ENCODE results near the gene MASP1. TPM values are rescaled to one million over a fixed set of nuclear protein-coding genes. Genes with fewer than 3 reads are reported as not detected.

Gene MASP1
- total RNA-seq, 2 experiments from 2014 or later: not detected

GRCh38 chr3:187255314-187255713 lies 36.2 kb downstream of the MASP1 start:
- Mint-ChIP-seq H3K36me3 (ENCODE audit: low read depth) (no peaks in the 10 kb centered on the region), H3K9me3 (no peaks in the 10 kb centered on the region), H3K27ac (no peak overlapping the region), H3K27me3 (peaks cover 3% of the 10 kb centered on the region), H3K4me3 (no peak overlapping the region), H3K4me1 (ENCODE audit: low read depth) (no peaks in the 10 kb centered on the region)
- intact Hi-C loops (cut with micrococcal nuclease): no loop called here
- ATAC-seq: no peak
- no peak for DNase-seq
- no peak for TF ChIP-seq CTCF (IDR thresholded peaks at IDR 0.05)
- ChIA-PET POLR2A (interaction anchor here (0.7 kb wide), 1 partner anchor 23 kb away, joined by 3 read pairs; no protein-coding TSS in a partner anchor), CTCF (interaction anchor here (1.8 kb wide), 1 partner anchor 11 kb away, joined by 7 read pairs; no protein-coding TSS in a partner anchor)

GRCh38 chr3:187252311-187252710 lies 39.2 kb downstream of the MASP1 start:
- no peak for TF ChIP-seq CTCF (IDR thresholded peaks at IDR 0.05)
- DNase-seq (no peak), ATAC-seq (no peak)
- no peaks in the 10 kb centered on the region for H3K9me3 Mint-ChIP-seq
- no peak overlapping the region for H3K4me3 Mint-ChIP-seq
- peaks cover 1% of the 10 kb centered on the region for H3K27me3 Mint-ChIP-seq
- ChIA-PET POLR2A (no interaction called here), CTCF (no interaction called here)
- no peak overlapping the region for H3K27ac Mint-ChIP-seq
- H3K4me1 Mint-ChIP-seq (ENCODE audit: low read depth): peaks cover 2% of the 10 kb centered on the region
- intact Hi-C loops (cut with micrococcal nuclease): no loop called here
- no peaks in the 10 kb centered on the region for H3K36me3 Mint-ChIP-seq (ENCODE audit: low read depth)

GRCh38 chr3:187251599-187251998 lies 39.9 kb downstream of the MASP1 start:
- Mint-ChIP-seq H3K4me1 (ENCODE audit: low read depth) (peaks cover 5% of the 10 kb centered on the region), H3K9me3 (no peaks in the 10 kb centered on the region), H3K36me3 (ENCODE audit: low read depth) (no peaks in the 10 kb centered on the region), H3K27me3 (peaks cover 1% of the 10 kb centered on the region), H3K4me3 (no peak overlapping the region), H3K27ac (no peak overlapping the region)
- no peak for DNase-seq
- intact Hi-C loops (cut with micrococcal nuclease): no loop called here
- ATAC-seq: no peak
- CTCF ChIA-PET: interaction anchor here (1.0 kb wide), 1 partner anchor 31 kb away, joined by 3 read pairs; no protein-coding TSS in a partner anchor
- TF ChIP-seq CTCF (IDR thresholded peaks at IDR 0.05): no peak
- POLR2A ChIA-PET: no interaction called here

GRCh38 chr3:187247398-187247797 lies 44.1 kb downstream of the MASP1 start:
- ATAC-seq: no peak
- DNase-seq: no peak
- Mint-ChIP-seq H3K4me1 (ENCODE audit: low read depth) (peaks cover 5% of the 10 kb centered on the region), H3K36me3 (ENCODE audit: low read depth) (no peaks in the 10 kb centered on the region), H3K4me3 (no peak overlapping the region), H3K27ac (no peak overlapping the region), H3K9me3 (no peaks in the 10 kb centered on the region), H3K27me3 (peaks cover 3% of the 10 kb centered on the region)
- intact Hi-C loops (cut with micrococcal nuclease): no loop called here
- ChIA-PET POLR2A (no interaction called here), CTCF (interaction anchor here (3.0 kb wide), 1 partner anchor 27 kb away, joined by 8 read pairs; no protein-coding TSS in a partner anchor)
- no peak for TF ChIP-seq CTCF (IDR thresholded peaks at IDR 0.05)

- peaks cover 1% of the 10 kb centered on the region for H3K27me3 Mint-ChIP-seq
- POLR2A ChIA-PET: no interaction called here
Observed at GRCh38 chr3:187243933-187244524, 47.5 kb downstream of the MASP1 start.

More at GRCh38 chr3:187243933-187244524, 47.5 kb downstream of the MASP1 start:
- H3K27ac Mint-ChIP-seq: no peak overlapping the region
- ATAC-seq (no peak), DNase-seq (no peak)
- no peaks in the 10 kb centered on the region for H3K9me3 Mint-ChIP-seq
- no peaks in the 10 kb centered on the region for H3K36me3 Mint-ChIP-seq (ENCODE audit: low read depth)
- peaks cover 5% of the 10 kb centered on the region for H3K4me1 Mint-ChIP-seq (ENCODE audit: low read depth)
- TF ChIP-seq CTCF (IDR thresholded peaks at IDR 0.05): no peak
- CTCF ChIA-PET: interaction anchor here (2.1 kb wide), 1 partner anchor 12 kb away, joined by 7 read pairs; no protein-coding TSS in a partner anchor
- intact Hi-C loops (cut with micrococcal nuclease): no loop called here
- H3K4me3 Mint-ChIP-seq: no peak overlapping the region

Data from activated CD8-positive, alpha-beta T cell treated with anti-CD3 and anti-CD28 coated beads for 36 hours (primary cell).